ENCODE results near the gene SULT1A1. TPM values are rescaled to one million over a fixed set of nuclear protein-coding genes. Genes with fewer than 3 reads are reported as not detected.

Gene SULT1A1
- total RNA-seq: 0.76 and 0.97 TPM in 2 replicates

DNA sequence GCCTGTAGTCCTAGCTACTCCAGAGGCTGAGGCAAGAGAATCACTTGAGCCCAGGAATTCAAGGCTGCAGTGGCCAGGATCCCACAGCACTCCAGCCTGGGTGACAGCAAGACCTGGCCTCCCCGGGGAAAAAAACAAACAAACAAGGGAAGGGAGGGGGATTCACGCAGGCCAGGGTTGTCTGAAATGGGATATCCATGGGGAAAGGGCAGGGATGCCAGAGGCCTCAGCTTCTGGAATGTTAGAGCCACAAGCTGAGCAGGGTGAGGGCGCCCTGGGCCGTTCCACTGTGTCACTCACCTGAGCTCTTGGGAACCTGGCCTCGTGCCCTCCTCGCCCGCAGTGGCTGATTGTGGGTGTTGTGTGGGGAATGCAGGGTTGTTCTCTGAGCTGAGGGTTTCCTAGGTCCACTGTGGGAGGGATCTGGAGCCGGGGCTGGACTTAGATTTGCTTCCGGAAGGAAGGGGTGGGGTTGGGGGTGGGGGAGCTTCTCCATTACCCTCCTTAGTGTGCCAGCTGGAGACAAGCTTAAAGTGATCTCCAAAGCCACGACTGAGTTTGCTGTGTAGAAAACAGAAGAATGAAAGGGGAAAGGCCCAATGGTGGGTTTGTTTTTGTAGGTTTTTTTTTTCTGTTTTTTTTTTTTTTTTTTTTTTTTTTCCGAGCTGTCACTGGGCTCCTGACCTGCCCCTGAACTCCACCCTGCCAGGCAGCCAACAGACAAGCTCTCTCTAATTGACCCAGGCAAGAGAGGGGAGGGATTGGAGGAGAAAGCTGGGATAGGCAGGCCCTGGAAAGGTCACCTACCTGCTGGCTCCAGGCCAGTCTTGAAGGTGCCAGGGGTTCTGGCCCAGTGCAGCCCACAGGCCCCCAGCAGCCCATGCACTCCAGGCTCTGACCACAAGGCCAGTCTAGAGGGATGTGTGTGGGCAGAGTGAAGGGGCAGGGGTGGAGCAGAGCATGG lies at the start of gene SULT1A1:
TSS of gene SULT1A1 (minus strand) at position 414 of the 964 bp plus-strand sequence. CDS start 1,189 bp downstream, outside the sequence.

DNA sequence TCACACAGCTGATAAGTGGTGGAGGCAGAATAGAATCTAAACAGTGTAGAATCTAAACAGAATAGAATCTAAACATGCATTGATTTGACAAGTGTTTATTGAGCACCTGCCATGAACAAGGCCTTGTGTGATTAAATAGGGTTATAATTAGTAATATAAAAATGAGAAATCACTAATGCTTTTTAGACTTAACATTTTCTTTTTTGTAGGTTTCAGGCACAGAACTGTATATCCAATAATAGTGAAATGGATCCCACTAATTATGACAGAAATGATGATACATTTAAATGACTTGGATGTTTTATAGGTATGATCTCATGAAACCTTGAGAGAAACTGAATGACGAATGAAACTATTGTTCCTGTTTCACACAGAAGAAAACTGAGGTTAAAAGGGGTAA lies 27.9 kb upstream of the SULT1A1 start, which contains the start of gene NPIPB8:
TSS of gene NPIPB8 (plus strand) at position 301 of the 400 bp plus-strand sequence. CDS start 296 bp downstream, outside the sequence.

DNA sequence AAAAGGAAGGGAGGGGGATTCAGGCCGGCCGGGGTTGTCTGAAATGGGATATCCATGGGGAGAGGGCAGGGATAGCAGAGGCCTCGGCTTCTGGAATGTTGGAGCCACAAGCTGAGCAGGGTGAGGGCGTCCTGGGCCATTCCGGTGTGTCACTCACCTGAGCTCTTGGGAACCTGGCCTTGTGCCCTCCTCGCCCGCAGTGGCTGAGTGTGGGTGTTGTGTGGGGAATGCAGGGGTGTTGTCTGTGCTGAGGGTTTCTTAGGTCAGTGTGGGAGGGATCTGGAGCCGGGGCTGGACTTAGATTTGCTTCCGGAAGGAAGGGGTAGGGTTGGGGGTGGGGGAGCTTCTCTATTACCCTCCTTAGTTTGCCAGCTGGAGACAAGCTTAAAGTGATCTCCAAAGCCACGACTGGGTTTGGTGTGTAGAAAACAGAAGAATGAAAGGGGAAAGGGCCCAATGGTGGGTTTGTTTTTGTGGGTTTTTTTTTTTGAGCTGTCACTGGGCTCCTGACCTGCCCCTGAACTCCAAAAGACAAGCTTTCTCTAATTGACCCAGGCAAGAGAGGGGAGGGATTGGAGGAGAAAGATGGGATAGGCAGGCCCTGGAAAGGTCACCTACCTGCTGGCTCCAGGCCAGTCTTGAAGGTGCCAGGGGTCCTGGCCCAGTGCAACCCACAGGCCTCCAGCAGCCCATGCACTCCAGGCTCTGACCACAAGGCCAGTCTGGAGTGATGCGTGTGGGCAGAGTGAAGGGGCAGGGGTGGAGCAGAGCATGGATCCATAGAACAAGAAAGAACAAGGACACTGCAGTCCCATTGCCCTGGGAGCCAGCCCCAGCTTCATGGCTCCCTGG lies 12.8 kb downstream of the SULT1A1 start, which contains the start of gene SULT1A2:
TSS of gene SULT1A2 (minus strand) at position 211 of the 852 bp plus-strand sequence. CDS start 1,120 bp downstream, outside the sequence.

Other genes with a start within 250 kb of the SULT1A1 start
- not detected in 2 replicates for gene NPIPB6, start 246.5 kb downstream of the SULT1A1 start, total RNA-seq
- gene EIF3CL, start 206.2 kb downstream of the SULT1A1 start, total RNA-seq: 87.3 and 129 TPM in 2 replicates
- gene NPIPB7, start 137.7 kb downstream of the SULT1A1 start, total RNA-seq: not detected in 2 replicates
- 16.0 and 27.2 TPM in 2 replicates for gene CLN3, start 118.0 kb downstream of the SULT1A1 start, total RNA-seq
- not detected in 2 replicates for gene APOBR, start 115.4 kb downstream of the SULT1A1 start, total RNA-seq
- not detected in 2 replicates for gene IL27, start 103.2 kb downstream of the SULT1A1 start, total RNA-seq
- 5.7 and 8.4 TPM in 2 replicates for gene NUPR1, start 71.1 kb downstream of the SULT1A1 start, total RNA-seq
- 6.5 and 7.3 TPM in 2 replicates for gene SGF29, start 56.1 kb downstream of the SULT1A1 start, total RNA-seq
- 0.16 TPM in 1 of 2 replicates, not detected in the other for gene SULT1A2, start 13.0 kb downstream of the SULT1A1 start, total RNA-seq
- 0.49 TPM in 1 of 2 replicates, not detected in the other for gene NPIPB8, start 28.0 kb upstream of the SULT1A1 start, total RNA-seq
- 192 and 220 TPM in 2 replicates for gene EIF3C, start 101.4 kb upstream of the SULT1A1 start, total RNA-seq
- 1.5 and 9.4 TPM in 2 replicates for gene NPIPB9, start 141.7 kb upstream of the SULT1A1 start, total RNA-seq
- 20.9 and 69.8 TPM in 2 replicates for gene ATXN2L, start 213.0 kb upstream of the SULT1A1 start, total RNA-seq
- 121 and 132 TPM in 2 replicates for gene TUFM, start 236.3 kb upstream of the SULT1A1 start, total RNA-seq